HepG2 (cell line): ENCODE results near the gene FAM3A. TPM values are rescaled to one million over a fixed set of nuclear protein-coding genes. Genes with fewer than 3 reads are reported as not detected.

Experiments used
- ATAC-seq: fragments of 200-7000 bp; cut with Tn5 transposase; 3 replicates; pipeline ENCODE4 v1.9.1; 2020; ENCODE audit warnings: mild to moderate bottlenecking, moderate library complexity
- BruUV-seq: library from RNA; stranded (reverse); fragments of 400-500 nt; replicated peaks from 2 replicates; lab custom pipeline; 2021; lab: Mats Ljungman, UMichigan
- CTCF ChIA-PET: fragments of 300-600 bp; formaldehyde crosslinking; extraction: SDS; loops from one replicate; lab custom pipeline; 2021; ENCODE audit warnings: low total read pairs, inconsistent platforms, low intra/inter-chr PET ratio; lab: Yijun Ruan, JAX
- POLR2A ChIA-PET: fragments of 350-600 bp; sonication (Branson Sonifier 250); formaldehyde crosslinking; loops from one replicate; lab custom pipeline; 2020; ENCODE audit warnings: antibody characterized with exemption, inconsistent platforms; lab: Yijun Ruan, JAX
- DNase-seq: peaks from one replicate; pipeline ENCODE4 v3.0.0-alpha.2; 2015; ENCODE audit warnings: low spot score
- FAIRE-seq: peaks from 3 replicates; lab custom pipeline; 2011; peaks lifted over from hg19 to GRCh38; lab: Jason Lieb, UNC
- H2AFZ ChIP-seq: one replicate; pipeline ENCODE4 v1.6.1; 2011; ENCODE audit warnings: low read length, inconsistent platforms
- H3K27ac ChIP-seq: fragments of 300-600 bp; 3 replicates; pipeline ENCODE4 v1.8.0; 2011; ENCODE audit warnings: mixed run types, mild to moderate bottlenecking, mixed read lengths, low read length, inconsistent platforms; ENCODE audit not compliant: insufficient read depth; ENCODE audit errors: extremely low read length
- H3K27me3 ChIP-seq, 2 experiments: fragments of 200-600 bp in 1 of 2; 2 replicates in 1 of 2; 3 replicates in 1 of 2; pipeline versions ENCODE4 v1.6.0 to v1.8.0; 2011; ENCODE audit warnings: low read length in 2 of 2, mild to moderate bottlenecking in 2 of 2, moderate library complexity in 2 of 2, inconsistent platforms in 1 of 2; ENCODE audit not compliant: insufficient read depth in 2 of 2, control insufficient read depth in 1 of 2
- H3K36me3 ChIP-seq, 2 experiments: fragments of 200-600 bp in 1 of 2; replicated peaks in 1 of 2; 2 replicates in 1 of 2; 3 replicates in 1 of 2; pipeline versions ENCODE4 v1.5.1 to v1.8.0; 2011; ENCODE audit warnings: low read length in 2 of 2, inconsistent platforms in 1 of 2; ENCODE audit not compliant: insufficient read depth in 2 of 2, control insufficient read depth in 1 of 2
- H3K4me1 ChIP-seq: 2 replicates; pipeline ENCODE4 v1.5.1; 2012; ENCODE audit warnings: low read length, inconsistent platforms; ENCODE audit not compliant: insufficient read depth
- H3K4me2 ChIP-seq: 2 replicates; pipeline ENCODE4 v1.6.0; 2011; ENCODE audit warnings: low read depth, low read length, inconsistent platforms
- H3K4me3 ChIP-seq, 3 experiments: fragments of 200-600 bp in 1 of 3; sonication (generic), shearing (Covaris generic) in 1 of 3; replicated peaks in 1 of 3; 2 replicates each; pipeline ENCODE4 v1.5.1; 2011 to 2016; ENCODE audit warnings: low read length in 3 of 3, inconsistent platforms in 2 of 3, low read depth in 2 of 3, mild to moderate bottlenecking in 2 of 3, control low read depth in 1 of 3, mixed read lengths in 1 of 3; ENCODE audit not compliant: insufficient read depth in 1 of 3
- H3K79me2 ChIP-seq: one replicate; pipeline ENCODE4 v1.6.1; 2011; ENCODE audit warnings: low read length, inconsistent platforms; ENCODE audit not compliant: insufficient read depth
- H3K9ac ChIP-seq: 2 replicates; pipeline ENCODE4 v1.6.0; 2011; ENCODE audit warnings: mild to moderate bottlenecking, low read depth, low read length, inconsistent platforms; ENCODE audit not compliant: insufficient read depth
- H3K9me3 ChIP-seq: 2 replicates; pipeline ENCODE4 v1.5.1; 2012; ENCODE audit warnings: mild to moderate bottlenecking, low read length
- H4K20me1 ChIP-seq: 2 replicates; pipeline ENCODE4 v1.6.0; 2011; ENCODE audit warnings: inconsistent platforms, mild to moderate bottlenecking, low read length, moderate library complexity; ENCODE audit not compliant: insufficient read depth
- HDAC2 ChIP-seq: sonication (generic); formaldehyde crosslinking; IDR thresholded peaks from 2 replicates; pipeline ENCODE4 v1.4.0; 2020; ENCODE audit warnings: missing genetic modification reagents
- MTA3 ChIP-seq: sonication (generic); formaldehyde crosslinking; IDR thresholded peaks from 2 replicates; pipeline ENCODE4 v1.4.0; 2020; ENCODE audit warnings: missing genetic modification reagents
- SETDB1 ChIP-seq: sonication (generic); formaldehyde crosslinking; IDR thresholded peaks from 2 replicates; pipeline ENCODE4 v1.5.1; 2020; ENCODE audit warnings: missing genetic modification reagents, mild to moderate bottlenecking, borderline replicate concordance
- ZZZ3 ChIP-seq: sonication (generic); formaldehyde crosslinking; IDR thresholded peaks from 2 replicates; pipeline ENCODE4 v1.4.0; 2020; ENCODE audit warnings: missing genetic modification reagents, mild to moderate bottlenecking, borderline replicate concordance
- WGBS: methylation state at CpG from one replicate; pipeline ENCODE4 v1.1.6; 2017; ENCODE audit warnings: low lambda C conversion rate; 5-methylcytosine and 5-hydroxymethylcytosine counted together
- in situ Hi-C: cut with HindIII; loops from 2 replicates; pipeline ENCODE4 v1.10.0; 2017; ENCODE audit warnings: low pct_unique_long_range_greater_than_20kb; ENCODE audit not compliant: extremely low pct_ligation_motif_present
- intact Hi-C: fragments of 100-400 bp; cut with micrococcal nuclease; formaldehyde crosslinking; loops from one replicate; pipeline ENCODE4 v1.10.0; 2022; ENCODE audit not compliant: unreplicated experiment
- polyA plus RNA-seq, 8 experiments: library from polyadenylated mRNA; depleted of rRNA in 3 of 8; stranded (reverse) in 7 of 8; unstranded in 1 of 8; fragments of >200 nt; fragmentation: Illumina TruSeq in 4 of 8; extraction: Trizol in 4 of 8; gene quantifications; 2 replicates each; pipeline versions ENCODE4 v1.2.1 to v1.2.3, GENCODE V29; 2011 to 2016; ENCODE audit warnings: low read depth in 4 of 8, missing spikeins in 1 of 8, mixed read lengths in 1 of 8; ENCODE audit not compliant: insufficient read depth in 1 of 8
- total RNA-seq, 5 experiments: library from RNA; depleted of rRNA; stranded (reverse); fragments of >200 nt; fragmentation: Illumina TruSeq; extraction: Trizol; gene quantifications; 2 replicates each; pipeline ENCODE4 v1.2.3, GENCODE V29; 2016; ENCODE audit warnings: low read depth in 1 of 5
- TF ChIP-seq, protein P1 (sequence below): sonication (generic); formaldehyde crosslinking; IDR thresholded peaks from 2 replicates; pipeline ENCODE4 v1.5.1; 2020; ENCODE audit warnings: missing genetic modification reagents, mild to moderate bottlenecking, borderline replicate concordance
- TF ChIP-seq, protein P2 (sequence below): sonication (generic); formaldehyde crosslinking; IDR thresholded peaks from 2 replicates; pipeline ENCODE4 v1.4.0; 2020; ENCODE audit warnings: missing genetic modification reagents

Gene FAM3A
- total and polyA plus RNA-seq, 2 of the 13 experiments (the other 11 are each of a cell fraction or from before 2014, with no cell fraction given), result 11.2 to 22.7 TPM

DNA sequence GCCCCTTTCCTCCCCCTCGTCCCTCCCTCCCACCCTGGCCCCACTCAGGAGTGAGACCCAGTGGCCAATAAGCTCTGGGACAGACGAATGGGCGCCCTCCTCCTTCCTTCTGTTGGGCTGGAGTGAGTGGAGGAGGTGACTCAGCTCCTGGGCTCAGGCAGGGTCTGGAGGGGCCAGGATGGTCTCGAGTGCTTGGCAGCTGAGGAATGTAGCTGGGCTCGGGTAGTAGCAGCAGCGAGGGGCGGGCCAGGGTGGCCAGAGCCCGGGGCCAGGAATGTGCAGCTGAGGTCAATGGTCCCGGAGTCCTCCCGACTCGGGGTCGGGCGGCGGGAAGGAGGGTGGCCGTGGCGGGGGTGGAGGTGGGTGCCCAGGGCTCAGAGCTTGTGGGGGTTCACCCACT, 15.6 kb upstream of the FAM3A start:
- Histone ChIP-seq H3K4me3 (no peak overlapping the region), H3K27ac (no peak overlapping the region), H3K79me2 (no peaks in the 10 kb centered on the region), H3K9me3 (no peaks in the 10 kb centered on the region), H4K20me1 (no peaks in the 10 kb centered on the region), H3K9ac (no peak overlapping the region), H2AFZ (no peak overlapping the region), H3K4me1 (peaks cover 36% of the 10 kb centered on the region), H3K27me3 (no peaks in the 10 kb centered on the region), H3K36me3 (peaks cover 4 to 13% of the 10 kb centered on the region in 2 experiments; a peak in 3 of 5 replicates), H3K4me2 (no peak overlapping the region)
- no peak for TF ChIP-seq HDAC2 (CRISPR knock-in tag)
- TF ChIP-seq, protein P1, sequence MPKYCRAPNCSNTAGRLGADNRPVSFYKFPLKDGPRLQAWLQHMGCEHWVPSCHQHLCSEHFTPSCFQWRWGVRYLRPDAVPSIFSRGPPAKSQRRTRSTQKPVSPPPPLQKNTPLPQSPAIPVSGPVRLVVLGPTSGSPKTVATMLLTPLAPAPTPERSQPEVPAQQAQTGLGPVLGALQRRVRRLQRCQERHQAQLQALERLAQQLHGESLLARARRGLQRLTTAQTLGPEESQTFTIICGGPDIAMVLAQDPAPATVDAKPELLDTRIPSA (CRISPR knock-in tag), result no peak
- DNase-seq (no peak), FAIRE-seq (no peak), ATAC-seq (no peak)
- ChIA-PET CTCF (no interaction called here), POLR2A (interaction anchor here (0.9 to 6.0 kb wide), 4 partner anchors 10 to 134 kb away, joined by 3 to 38 read pairs (median 5); partner anchors contain the start of genes DNASE1L1 and RPL10)
- no TSS peak for BruUV-seq
- in situ Hi-C loops (loop anchor here (25.0 kb wide), 1 partner anchor 119 kb away; the partner anchor contains the start of genes DNASE1L1 and TAFAZZIN), intact Hi-C loops (no loop called here)
- no CpG with 5 or more reads among the region's 16 CpGs for WGBS

DNA sequence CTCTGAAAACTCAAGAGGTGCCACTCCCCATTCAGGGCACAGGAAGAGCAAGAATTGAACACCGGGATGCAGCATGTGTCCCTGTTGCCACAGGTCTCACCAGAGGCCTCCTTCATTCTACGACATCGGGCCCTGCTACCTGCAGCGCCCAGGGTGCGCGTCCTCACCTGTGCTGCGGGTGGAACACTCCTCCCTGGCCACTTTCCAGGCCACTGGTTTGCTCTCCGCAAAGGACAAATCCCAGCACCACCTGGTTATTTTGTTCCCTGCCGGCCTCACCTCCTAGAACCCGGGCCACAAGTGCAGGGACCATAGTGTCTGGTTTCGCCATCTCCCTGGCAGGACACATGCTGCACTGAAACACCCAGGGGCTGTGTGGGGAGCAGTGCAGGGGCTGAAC, 14.3 kb upstream of the FAM3A start:
- Histone ChIP-seq H3K4me1 (peaks cover 45% of the 10 kb centered on the region), H3K79me2 (no peaks in the 10 kb centered on the region), H3K27me3 (no peaks in the 10 kb centered on the region)
- POLR2A ChIA-PET, result interaction anchor here (1.2 to 6.0 kb wide), 6 partner anchors 12 to 157 kb away, joined by 3 to 38 read pairs (median 4); partner anchors contain the start of genes RPL10 and UBL4A
- TF ChIP-seq, protein P2, sequence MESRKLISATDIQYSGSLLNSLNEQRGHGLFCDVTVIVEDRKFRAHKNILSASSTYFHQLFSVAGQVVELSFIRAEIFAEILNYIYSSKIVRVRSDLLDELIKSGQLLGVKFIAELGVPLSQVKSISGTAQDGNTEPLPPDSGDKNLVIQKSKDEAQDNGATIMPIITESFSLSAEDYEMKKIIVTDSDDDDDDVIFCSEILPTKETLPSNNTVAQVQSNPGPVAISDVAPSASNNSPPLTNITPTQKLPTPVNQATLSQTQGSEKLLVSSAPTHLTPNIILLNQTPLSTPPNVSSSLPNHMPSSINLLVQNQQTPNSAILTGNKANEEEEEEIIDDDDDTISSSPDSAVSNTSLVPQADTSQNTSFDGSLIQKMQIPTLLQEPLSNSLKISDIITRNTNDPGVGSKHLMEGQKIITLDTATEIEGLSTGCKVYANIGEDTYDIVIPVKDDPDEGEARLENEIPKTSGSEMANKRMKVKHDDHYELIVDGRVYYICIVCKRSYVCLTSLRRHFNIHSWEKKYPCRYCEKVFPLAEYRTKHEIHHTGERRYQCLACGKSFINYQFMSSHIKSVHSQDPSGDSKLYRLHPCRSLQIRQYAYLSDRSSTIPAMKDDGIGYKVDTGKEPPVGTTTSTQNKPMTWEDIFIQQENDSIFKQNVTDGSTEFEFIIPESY (CRISPR knock-in tag), result peak; percentile 28; the same call in 1 of the 2 replicates
- TF ChIP-seq SETDB1 (no peak), ZZZ3 (CRISPR knock-in tag) (no peak), MTA3 (CRISPR knock-in tag) (no peak)
- TF ChIP-seq, all 625 proteins: peak for 1
- in situ Hi-C loops, result loop anchor here (25.0 kb wide), 1 partner anchor 118 kb away; the partner anchor contains the start of genes DNASE1L1 and TAFAZZIN
- ATAC-seq, result no peak
- 53% methylated on average over 3 of the region's 11 CpGs for WGBS
- H3K27ac ChIP-seq, result peak overlapping the region; percentile 24
- no peak for FAIRE-seq
- no peaks in the 10 kb centered on the region for H3K9me3 ChIP-seq
- DNase-seq, result no peak
- H2AFZ ChIP-seq, result no peak overlapping the region
- peaks cover 4 to 13% of the 10 kb centered on the region in 2 experiments; a peak in 2 of 5 replicates for H3K36me3 ChIP-seq
- H4K20me1 ChIP-seq, result no peaks in the 10 kb centered on the region
- CTCF ChIA-PET, result no interaction called here
- peak overlapping the region in 1 of 3 experiments; percentile 10; a peak in 1 of 6 replicates for H3K4me3 ChIP-seq
- BruUV-seq, result no TSS peak
- intact Hi-C loops, result no loop called here
- H3K4me2 ChIP-seq, result peak overlapping the region; percentile 23; the same call in 1 of the 2 replicates
- no peak overlapping the region for H3K9ac ChIP-seq
